Measurements from ENCODE around the gene ELOA2.
"Not testable (repeated sequence)": the region's sequence is repeated elsewhere in the genome, so short reads cannot be mapped to it uniquely, and the experiment has no call there.

DNA sequence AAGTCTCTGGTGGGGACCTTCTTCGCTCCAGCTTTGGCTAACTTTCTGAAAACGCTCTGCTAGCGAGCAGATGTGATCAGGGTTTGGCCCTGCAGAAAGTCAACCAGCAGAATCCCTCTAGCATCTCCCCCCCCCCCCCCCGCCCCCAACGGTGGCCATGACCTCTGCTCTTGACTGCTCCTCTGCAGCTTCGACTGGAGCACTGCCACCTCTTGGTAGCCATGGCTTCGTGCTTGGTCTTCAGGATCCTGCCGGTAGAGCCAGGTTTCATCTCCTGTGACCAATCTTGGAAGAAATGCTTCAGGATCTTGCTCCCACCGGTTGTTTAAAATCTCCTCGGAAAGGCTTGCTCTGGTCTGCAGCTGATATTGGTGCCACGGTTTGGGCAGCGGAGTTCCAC lies 4.5 kb downstream of the ELOA2 start:
- TF ChIP-seq CTCF (IDR thresholded peaks at IDR 0.05); POLR2AphosphoS5 (IDR thresholded peaks at IDR 0.05; ENCODE audit: low read depth, low read length); REST (IDR thresholded peaks at IDR 0.05; ENCODE audit: insufficient read depth in 1 of 2, low read depth in 2 of 2, low read length in 1 of 2): not testable (repeated sequence)
